Tibial artery (tissue), 4 donors: Measurements from ENCODE around the gene OR52J3.

ENCODE experiments used
- DNase-seq, 2 donors: peaks; one replicate each; pipeline ENCODE4 v3.0.0-alpha.2; 2019
- H3K27ac ChIP-seq, 2 donors: fragments of 200-600 bp; sonication (generic) in 1 of 2; 1 replicate in 1 of 2; 2 replicates in 1 of 2; pipeline ENCODE4 v1.5.1; 2018 to 2019; ENCODE audit warnings: mild to moderate bottlenecking in 1 of 2
- H3K27me3 ChIP-seq, 2 donors: fragments of 200-600 bp; sonication (generic) in 1 of 2; one replicate each; pipeline versions ENCODE4 v1.5.1 to v1.6.0; 2016 to 2019
- H3K36me3 ChIP-seq, 3 donors: fragments of 200-600 bp; sonication (generic) in 2 of 3; one replicate each; pipeline ENCODE4 v1.5.1; 2016 to 2019; ENCODE audit warnings: mild to moderate bottlenecking in 2 of 3
- H3K4me1 ChIP-seq, 4 donors: fragments of 200-600 bp; sonication (generic) in 2 of 4; 1 replicate in 3 of 4; 2 replicates in 1 of 4; pipeline ENCODE4 v1.5.1; 2016 to 2019
- H3K4me3 ChIP-seq, 2 donors: fragments of 200-600 bp; sonication (generic) in 1 of 2; 1 replicate in 1 of 2; 2 replicates in 1 of 2; pipeline ENCODE4 v1.5.1; 2018 to 2019; ENCODE audit warnings: mild to moderate bottlenecking in 2 of 2
- H3K9me3 ChIP-seq, 3 donors: fragments of 200-600 bp; sonication (generic) in 1 of 3; one replicate each; pipeline ENCODE4 v1.5.1; 2016 to 2019
- CTCF ChIP-seq, 2 experiments: fragments of 200-600 bp in 1 of 2; fragments of 450-650 bp in 1 of 2; IDR thresholded peaks; one replicate each; pipeline ENCODE4 v1.5.1; 2017 to 2019; ENCODE audit warnings: antibody characterized with exemption in 2 of 2, mild to moderate bottlenecking in 1 of 2, moderate library complexity in 1 of 2
- intact Hi-C: fragments of 100-400 bp; cut with DNase I; formaldehyde crosslinking; loops from one replicate; pipeline ENCODE4 v1.15.0; 2023; ENCODE audit warnings: low total_unique reads

Gene OR52J3

GRCh38 chr11:5046226-5046625, at the start of gene OR52J3:
Gene OR52J3, plus strand, starts transcription at chr11:5046526. Its CDS starts 0 bp downstream, at chr11:5046526.
- intact Hi-C loops, result no loop called here
- Histone ChIP-seq H3K4me3 (no peak within 1 kb of the TSS), H3K4me1 (no peaks in the 10 kb centered on the region), H3K27me3 (no peaks in the 10 kb centered on the region), H3K9me3 (no peaks in the 10 kb centered on the region), H3K27ac (no peak within 1 kb of the TSS), H3K36me3 (no peaks in the 10 kb centered on the region)
- no peak for TF ChIP-seq CTCF (IDR thresholded peaks at IDR 0.05)
- DNase-seq, result no peak

DNA sequence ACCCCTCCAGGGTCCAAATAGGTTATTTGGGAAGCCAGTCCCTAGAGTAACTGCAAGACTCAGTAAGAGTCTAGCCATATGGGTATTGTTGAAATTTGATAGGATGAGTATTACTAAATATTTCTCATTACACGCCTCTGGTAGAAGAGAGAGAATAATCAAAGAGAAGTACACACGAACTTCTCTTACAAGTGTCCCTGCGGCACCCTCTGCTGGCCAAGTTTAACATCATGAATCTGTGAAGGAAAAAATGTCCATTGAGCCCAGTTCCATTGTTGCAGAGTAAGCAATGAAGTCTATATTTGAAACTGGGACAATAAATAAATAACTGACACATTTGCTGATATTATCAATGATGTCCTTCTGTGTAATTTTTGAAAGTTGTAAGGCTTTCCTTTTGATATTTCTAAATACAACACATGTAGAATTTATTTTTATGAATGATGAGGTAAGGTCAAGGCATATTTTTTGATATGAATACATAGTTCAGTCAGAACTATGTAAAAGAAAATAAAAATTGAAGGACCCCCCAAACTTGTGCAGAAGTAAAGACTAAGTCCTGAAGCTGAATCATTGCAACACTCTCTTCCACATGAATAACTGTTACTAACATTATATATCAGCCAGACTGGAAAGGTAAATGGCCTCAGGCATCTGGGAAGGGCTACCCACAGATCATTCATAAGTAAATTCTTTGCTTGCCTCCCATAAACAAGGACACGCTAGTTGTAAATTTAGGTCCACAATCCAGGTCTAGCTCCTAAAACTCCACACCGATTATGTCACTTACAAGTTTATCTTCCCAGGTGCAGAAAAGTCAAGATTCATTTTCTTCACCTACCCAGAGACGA, 41.7 kb upstream of the OR52J3 start:
- no peak for DNase-seq
- intact Hi-C loops, result loop anchor here (10.0 kb wide), 1 partner anchor 380 kb away; no protein-coding TSS in a partner anchor
- no peak overlapping the region for H3K4me3 ChIP-seq
- no peaks in the 10 kb centered on the region for H3K27me3 ChIP-seq
- H3K36me3 ChIP-seq, result no peaks in the 10 kb centered on the region
- no peak overlapping the region for H3K27ac ChIP-seq
- H3K9me3 ChIP-seq, result no peaks in the 10 kb centered on the region
- no peaks in the 10 kb centered on the region for H3K4me1 ChIP-seq
- TF ChIP-seq CTCF (IDR thresholded peaks at IDR 0.05), result peak; percentile 29 to 36

DNA sequence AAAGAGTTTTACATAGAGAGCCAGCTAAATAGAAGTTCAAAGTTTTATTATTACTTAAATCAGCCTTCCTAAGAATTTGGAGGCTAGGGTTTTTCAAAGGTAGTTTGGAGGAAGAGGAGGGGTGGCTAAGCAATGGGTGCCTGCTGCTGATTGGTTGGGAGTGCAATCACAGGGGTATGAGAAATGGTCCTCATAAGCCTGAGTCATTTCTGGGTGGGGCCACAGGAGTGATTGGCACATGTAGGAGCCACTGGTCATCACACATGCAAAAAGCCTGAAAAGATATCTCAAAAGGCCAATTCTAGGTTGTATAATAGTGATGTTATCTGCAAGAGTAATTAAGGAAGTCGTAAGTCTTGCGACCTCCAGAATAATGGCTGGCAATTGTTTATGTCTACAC, 38.8 kb upstream of the OR52J3 start:
- DNase-seq, result no peak
- Histone ChIP-seq H3K9me3 (no peaks in the 10 kb centered on the region), H3K4me3 (no peak overlapping the region), H3K4me1 (no peaks in the 10 kb centered on the region), H3K27ac (no peak overlapping the region), H3K27me3 (no peaks in the 10 kb centered on the region), H3K36me3 (no peaks in the 10 kb centered on the region)
- intact Hi-C loops, result loop anchor here (10.0 kb wide), 1 partner anchor 383 kb away; no protein-coding TSS in a partner anchor
- no peak for TF ChIP-seq CTCF (IDR thresholded peaks at IDR 0.05)

- H3K27me3 ChIP-seq, result no peaks in the 10 kb centered on the region
- no peak overlapping the region for H3K27ac ChIP-seq
- H3K4me1 ChIP-seq, result no peaks in the 10 kb centered on the region
- DNase-seq, result no peak
- intact Hi-C loops, result no loop called here
- H3K9me3 ChIP-seq, result no peaks in the 10 kb centered on the region
- TF ChIP-seq CTCF (IDR thresholded peaks at IDR 0.05), result no peak
- H3K4me3 ChIP-seq, result no peak overlapping the region
- H3K36me3 ChIP-seq, result no peaks in the 10 kb centered on the region
These were observed 35.1 kb upstream of the OR52J3 start for GRCh38 chr11:5011254-5011653.

GRCh38 chr11:5013012-5013411, 33.3 kb upstream of the OR52J3 start:
- Histone ChIP-seq H3K4me1 (no peaks in the 10 kb centered on the region), H3K27me3 (no peaks in the 10 kb centered on the region), H3K9me3 (no peaks in the 10 kb centered on the region), H3K36me3 (no peaks in the 10 kb centered on the region), H3K27ac (no peak overlapping the region), H3K4me3 (no peak overlapping the region)
- no peak for TF ChIP-seq CTCF (IDR thresholded peaks at IDR 0.05)
- DNase-seq, result no peak
- intact Hi-C loops, result no loop called here
